SK-N-SH treated with all-trans-retinoic acid at 6 μM for 48 hours (cell line): ENCODE measurements around the gene CACNA1D.

Experiments used
- BACH2 ChIP-seq: fragments of 250-450 bp; sonication (Bioruptor Pico); IDR thresholded peaks from 2 replicates; pipeline ENCODE4 v1.9.0; 2021; ENCODE audit warnings: mild to moderate bottlenecking, borderline replicate concordance
- CSDC2 ChIP-seq: fragments of 250-450 bp; sonication (Bioruptor Pico); IDR thresholded peaks from 2 replicates; pipeline ENCODE4 v1.5.0; 2020; ENCODE audit warnings: mild to moderate bottlenecking, moderate library complexity
- ISL1 ChIP-seq: fragments of 250-450 bp; sonication (Bioruptor Pico); IDR thresholded peaks from 2 replicates; pipeline ENCODE4 v2.1.2; 2022; ENCODE audit warnings: mild to moderate bottlenecking, moderate library complexity
- PATZ1 ChIP-seq: fragments of 250-450 bp; sonication (Bioruptor Pico); IDR thresholded peaks from 2 replicates; pipeline ENCODE4 v1.8.0; 2020; ENCODE audit warnings: mild to moderate bottlenecking, moderate library complexity, borderline replicate concordance
- PPARA ChIP-seq: fragments of 250-450 bp; sonication (Bioruptor Pico); IDR thresholded peaks from 2 replicates; pipeline ENCODE4 v1.5.0; 2020; ENCODE audit warnings: mild to moderate bottlenecking, borderline replicate concordance
- RARB ChIP-seq: fragments of 250-450 bp; sonication (Bioruptor Pico); IDR thresholded peaks from 2 replicates; pipeline ENCODE4 v1.8.0; 2021; ENCODE audit warnings: mild to moderate bottlenecking, moderate library complexity
- SNAI2 ChIP-seq: fragments of 250-450 bp; sonication (Bioruptor Pico); IDR thresholded peaks from 2 replicates; pipeline ENCODE4 v1.5.0; 2020; ENCODE audit warnings: mild to moderate bottlenecking, moderate library complexity
- TCF4 ChIP-seq: fragments of 250-450 bp; sonication (Bioruptor Pico); IDR thresholded peaks from 2 replicates; pipeline ENCODE4 v1.8.0; 2021; ENCODE audit warnings: mild to moderate bottlenecking, moderate library complexity, borderline replicate concordance
- TF ChIP-seq, protein P1 (sequence below): fragments of 250-450 bp; sonication (Bioruptor Pico); IDR thresholded peaks from 2 replicates; pipeline ENCODE4 v1.5.1; 2020; ENCODE audit warnings: low read depth, mild to moderate bottlenecking, moderate library complexity
- TF ChIP-seq, protein P2 (sequence below): fragments of 250-450 bp; sonication (Bioruptor Pico); IDR thresholded peaks from 2 replicates; pipeline ENCODE4 v1.5.0; 2020; ENCODE audit warnings: mild to moderate bottlenecking, moderate library complexity

DNA sequence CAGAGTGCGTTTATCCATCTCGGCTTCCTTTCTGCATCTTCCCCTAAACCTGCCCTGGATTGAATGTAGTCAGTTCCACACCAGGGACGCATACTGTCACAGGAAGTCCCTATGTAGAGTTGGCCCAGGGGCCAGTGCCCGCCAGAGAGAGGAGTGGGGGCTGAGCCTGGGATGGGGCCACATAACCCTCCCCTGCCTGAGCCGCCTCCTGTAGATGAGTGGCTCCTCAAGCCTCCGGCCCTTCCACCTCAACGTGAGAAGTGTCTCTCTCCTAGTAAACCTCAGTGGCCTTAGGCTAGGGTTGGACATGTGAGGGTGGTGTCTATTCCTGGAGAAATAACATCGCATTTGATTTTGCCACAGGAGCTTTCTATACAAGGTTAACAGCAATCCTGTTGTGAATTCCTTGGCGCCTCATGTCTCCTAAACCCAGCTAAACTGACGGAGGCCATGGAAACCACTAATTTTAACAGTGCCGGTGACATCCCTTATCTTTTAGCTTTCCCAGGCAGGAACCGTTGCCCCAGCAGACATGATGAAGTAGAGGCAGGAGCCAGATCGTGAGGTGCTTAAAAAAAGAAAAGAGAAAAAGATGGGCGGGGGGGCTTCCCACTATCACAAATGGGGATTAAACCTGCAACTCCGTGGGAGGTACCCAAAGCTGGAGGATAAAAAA is 180.7 kb downstream of the CACNA1D start:
- TF ChIP-seq CSDC2 (CRISPR knock-in tag) (no peak), BACH2 (no peak), PATZ1 (CRISPR knock-in tag) (no peak), PPARA (CRISPR knock-in tag) (no peak), ISL1 (CRISPR knock-in tag) (no peak), SNAI2 (CRISPR knock-in tag) (no peak), TCF4 (CRISPR knock-in tag) (no peak), RARB (CRISPR knock-in tag) (no peak)
- TF ChIP-seq, protein P1, sequence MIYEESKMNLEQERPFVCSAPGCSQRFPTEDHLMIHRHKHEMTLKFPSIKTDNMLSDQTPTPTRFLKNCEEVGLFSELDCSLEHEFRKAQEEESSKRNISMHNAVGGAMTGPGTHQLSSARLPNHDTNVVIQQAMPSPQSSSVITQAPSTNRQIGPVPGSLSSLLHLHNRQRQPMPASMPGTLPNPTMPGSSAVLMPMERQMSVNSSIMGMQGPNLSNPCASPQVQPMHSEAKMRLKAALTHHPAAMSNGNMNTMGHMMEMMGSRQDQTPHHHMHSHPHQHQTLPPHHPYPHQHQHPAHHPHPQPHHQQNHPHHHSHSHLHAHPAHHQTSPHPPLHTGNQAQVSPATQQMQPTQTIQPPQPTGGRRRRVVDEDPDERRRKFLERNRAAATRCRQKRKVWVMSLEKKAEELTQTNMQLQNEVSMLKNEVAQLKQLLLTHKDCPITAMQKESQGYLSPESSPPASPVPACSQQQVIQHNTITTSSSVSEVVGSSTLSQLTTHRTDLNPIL (CRISPR knock-in tag): no peak
- TF ChIP-seq, protein P2, sequence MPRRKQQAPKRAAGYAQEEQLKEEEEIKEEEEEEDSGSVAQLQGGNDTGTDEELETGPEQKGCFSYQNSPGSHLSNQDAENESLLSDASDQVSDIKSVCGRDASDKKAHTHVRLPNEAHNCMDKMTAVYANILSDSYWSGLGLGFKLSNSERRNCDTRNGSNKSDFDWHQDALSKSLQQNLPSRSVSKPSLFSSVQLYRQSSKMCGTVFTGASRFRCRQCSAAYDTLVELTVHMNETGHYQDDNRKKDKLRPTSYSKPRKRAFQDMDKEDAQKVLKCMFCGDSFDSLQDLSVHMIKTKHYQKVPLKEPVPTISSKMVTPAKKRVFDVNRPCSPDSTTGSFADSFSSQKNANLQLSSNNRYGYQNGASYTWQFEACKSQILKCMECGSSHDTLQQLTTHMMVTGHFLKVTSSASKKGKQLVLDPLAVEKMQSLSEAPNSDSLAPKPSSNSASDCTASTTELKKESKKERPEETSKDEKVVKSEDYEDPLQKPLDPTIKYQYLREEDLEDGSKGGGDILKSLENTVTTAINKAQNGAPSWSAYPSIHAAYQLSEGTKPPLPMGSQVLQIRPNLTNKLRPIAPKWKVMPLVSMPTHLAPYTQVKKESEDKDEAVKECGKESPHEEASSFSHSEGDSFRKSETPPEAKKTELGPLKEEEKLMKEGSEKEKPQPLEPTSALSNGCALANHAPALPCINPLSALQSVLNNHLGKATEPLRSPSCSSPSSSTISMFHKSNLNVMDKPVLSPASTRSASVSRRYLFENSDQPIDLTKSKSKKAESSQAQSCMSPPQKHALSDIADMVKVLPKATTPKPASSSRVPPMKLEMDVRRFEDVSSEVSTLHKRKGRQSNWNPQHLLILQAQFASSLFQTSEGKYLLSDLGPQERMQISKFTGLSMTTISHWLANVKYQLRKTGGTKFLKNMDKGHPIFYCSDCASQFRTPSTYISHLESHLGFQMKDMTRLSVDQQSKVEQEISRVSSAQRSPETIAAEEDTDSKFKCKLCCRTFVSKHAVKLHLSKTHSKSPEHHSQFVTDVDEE (CRISPR knock-in tag): no peak
